CD4-positive, alpha-beta T cell treated with Interleukin-6 for 4 hours (primary cell): ENCODE data around the gene PTGS1.
"Not testable (repeated sequence)": the region's sequence is repeated elsewhere in the genome, so short reads cannot be mapped to it uniquely, and the experiment has no call there.

Experiments
- DNase-seq: peaks from one replicate; pipeline ENCODE4 v3.0.0-alpha.2; 2020; ENCODE audit warnings: mixed read lengths

Gene PTGS1

GRCh38 chr9:122347348-122348287 is 23.2 kb upstream of the PTGS1 start:
- peak; percentile 12 for DNase-seq

GRCh38 chr9:122348288-122348777 is 22.5 kb upstream of the PTGS1 start:
- DNase-seq: no peak

GRCh38 chr9:122348791-122349190 is 22.0 kb upstream of the PTGS1 start:
- no peak for DNase-seq

GRCh38 chr9:122349201-122349600 is 21.6 kb upstream of the PTGS1 start:
- DNase-seq: no peak

GRCh38 chr9:122350577-122351355 is 20.1 kb upstream of the PTGS1 start:
- peak; percentile 78 for DNase-seq

GRCh38 chr9:122354536-122355199 is 16.2 kb upstream of the PTGS1 start:
- DNase-seq: no peak

GRCh38 chr9:122355336-122355875 is 15.4 kb upstream of the PTGS1 start:
- no peak for DNase-seq

- DNase-seq: no peak
These were observed 14.2 kb upstream of the PTGS1 start for GRCh38 chr9:122356627-122357026.

GRCh38 chr9:122360891-122361290 is 9.9 kb upstream of the PTGS1 start:
- DNase-seq: no peak

GRCh38 chr9:122363131-122363530 is 7.7 kb upstream of the PTGS1 start:
- not testable (repeated sequence) for DNase-seq

- no peak for DNase-seq
These were observed 6.6 kb upstream of the PTGS1 start for GRCh38 chr9:122364117-122364782.

- no peak for DNase-seq
These were observed 6.1 kb upstream of the PTGS1 start for GRCh38 chr9:122364783-122365150.

- DNase-seq: no peak
These were observed 4.7 kb upstream of the PTGS1 start for GRCh38 chr9:122366074-122366660.

- no peak for DNase-seq
These were observed 3.8 kb upstream of the PTGS1 start for GRCh38 chr9:122367065-122367464.

- DNase-seq: no peak
These were observed 2.9 kb upstream of the PTGS1 start for GRCh38 chr9:122367774-122368460.

GRCh38 chr9:122368642-122369041 is 2.2 kb upstream of the PTGS1 start:
- DNase-seq: no peak

- no peak for DNase-seq
These were observed 521 bp upstream of the PTGS1 start for GRCh38 chr9:122370303-122370702.

GRCh38 chr9:122371846-122372245 is 1.0 kb downstream of the PTGS1 start:
- DNase-seq: no peak

GRCh38 chr9:122372856-122373845 is 2.3 kb downstream of the PTGS1 start:
- DNase-seq: no peak

- DNase-seq: no peak
These were observed 4.1 kb downstream of the PTGS1 start for GRCh38 chr9:122374885-122375420.
